Tibial nerve (tissue), 4 donors: ENCODE results near the gene EFHC2. TPM values are rescaled to one million over a fixed set of nuclear protein-coding genes. Genes with fewer than 3 reads are reported as not detected.

Source experiments
- DNase-seq, 2 donors: peaks; one replicate each; pipeline ENCODE4 v3.0.0-alpha.2; 2019; ENCODE audit warnings: low spot score in 2 of 2
- H3K27ac ChIP-seq, 4 donors: fragments of 200-600 bp; sonication (generic) in 3 of 4; one replicate each; pipeline ENCODE4 v1.5.1; 2017 to 2019; ENCODE audit warnings: mild to moderate bottlenecking in 1 of 4
- H3K27me3 ChIP-seq, 2 donors: fragments of 200-600 bp; sonication (generic) in 1 of 2; one replicate each; pipeline versions ENCODE4 v1.5.1 to v1.6.0; 2017 to 2019
- H3K36me3 ChIP-seq, 3 donors: fragments of 200-600 bp; sonication (generic); one replicate each; pipeline ENCODE4 v1.5.1; 2018 to 2019
- H3K4me1 ChIP-seq, 4 donors: fragments of 200-600 bp; sonication (generic) in 3 of 4; one replicate each; pipeline ENCODE4 v1.5.1; 2017 to 2019
- H3K4me3 ChIP-seq, 4 donors: fragments of 200-600 bp; sonication (generic) in 3 of 4; one replicate each; pipeline ENCODE4 v1.5.1; 2017 to 2019; ENCODE audit warnings: mild to moderate bottlenecking in 1 of 4, moderate library complexity in 1 of 4
- H3K9me3 ChIP-seq, 4 donors: fragments of 200-600 bp; sonication (generic) in 3 of 4; one replicate each; pipeline ENCODE4 v1.5.1; 2017 to 2019
- EP300 ChIP-seq, 2 donors: sonication (generic); formaldehyde crosslinking; IDR thresholded peaks; one replicate each; pipeline ENCODE4 v1.6.1; 2017; ENCODE audit warnings: antibody characterized with exemption in 2 of 2, mild to moderate bottlenecking in 1 of 2
- POLR2A ChIP-seq, 2 donors: fragments of 450-650 bp; IDR thresholded peaks; one replicate each; pipeline ENCODE4 v1.6.1; 2017; ENCODE audit warnings: antibody characterized with exemption in 2 of 2, mild to moderate bottlenecking in 2 of 2, moderate library complexity in 2 of 2
- WGBS, 2 donors: methylation state at CpG; one replicate each; pipeline ENCODE4 v1.1.5; 2018; 5-methylcytosine and 5-hydroxymethylcytosine counted together
- total RNA-seq, 4 donors: library from RNA; depleted of rRNA; stranded (reverse); fragments of >200 nt; gene quantifications; one replicate each; pipeline ENCODE4 v1.1.0, GENCODE V29; 2016
- TF ChIP-seq, protein P1 (sequence below), 5 experiments: fragments of 200-600 bp in 3 of 5; fragments of 450-650 bp in 2 of 5; sonication (generic) in 3 of 5; IDR thresholded peaks; one replicate each; pipeline ENCODE4 v1.5.1; 2016 to 2019; ENCODE audit warnings: antibody characterized with exemption in 5 of 5, mild to moderate bottlenecking in 3 of 5, moderate library complexity in 2 of 5

EFHC2 gene
- total RNA-seq, 4 donors from 2014 or later = 2.5 to 5.2 (median 4.0) TPM

DNA sequence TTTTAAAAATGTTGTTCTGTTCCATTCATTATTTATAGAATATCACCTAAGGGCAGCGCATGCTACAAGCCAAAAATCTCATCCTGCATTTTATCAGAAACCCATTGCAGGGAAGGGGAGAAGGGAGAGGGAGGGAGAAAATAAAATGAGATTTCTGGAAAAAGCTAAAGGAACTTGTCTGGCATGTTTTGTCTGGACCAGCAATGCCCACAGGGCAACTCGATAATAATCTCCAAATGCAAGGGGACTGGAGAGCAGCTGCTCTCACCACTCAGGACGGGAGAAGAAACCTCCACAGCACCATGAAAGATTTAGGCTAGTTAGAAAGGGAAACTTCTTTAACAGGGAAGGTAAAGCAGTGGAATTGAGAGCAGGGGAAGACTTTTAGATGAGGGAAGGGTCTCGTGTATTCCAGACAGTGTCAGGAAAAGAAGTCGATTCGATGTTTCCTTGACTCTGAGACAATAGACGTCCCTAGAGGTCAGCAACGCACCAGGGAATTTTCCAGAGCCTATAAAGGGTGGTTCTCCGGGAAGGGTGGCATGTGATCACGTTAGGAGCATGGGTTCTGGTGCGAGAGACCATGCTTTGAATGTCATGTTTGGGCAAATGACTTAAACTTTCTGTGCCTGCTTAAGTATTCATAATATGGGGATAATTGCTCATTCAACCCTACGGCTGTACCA is 238.1 kb downstream of the EFHC2 start:
- no peaks in the 10 kb centered on the region for H3K36me3 ChIP-seq
- WGBS, 2 donors = 65 to 66% methylated on average over 12 of the region's 12 CpGs

DNA sequence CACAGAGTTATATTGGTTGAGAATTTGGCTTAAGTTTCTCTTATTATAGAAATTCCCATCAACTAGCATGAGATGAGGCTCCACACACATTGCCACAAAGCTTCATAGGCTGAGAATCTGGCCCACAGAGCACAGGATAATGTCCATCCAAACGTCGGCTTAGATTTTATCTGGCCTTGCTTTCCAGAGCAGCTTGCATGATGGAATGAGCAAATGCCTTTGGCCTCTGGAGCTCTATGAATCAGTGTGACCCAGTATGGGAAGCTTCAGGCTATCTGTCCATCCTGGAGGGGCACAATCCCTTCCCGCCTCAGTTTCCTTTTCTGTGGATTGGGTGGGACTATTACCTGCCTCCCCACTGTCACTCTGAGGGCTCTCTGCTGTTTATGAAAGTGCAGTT is 238.8 kb downstream of the EFHC2 start:
- Histone ChIP-seq H3K27ac (no peak overlapping the region), H3K27me3 (peaks cover 0 to 7% of the 10 kb centered on the region in 2 donors), H3K4me3 (no peak overlapping the region), H3K4me1 (no peaks in the 10 kb centered on the region), H3K36me3 (no peaks in the 10 kb centered on the region), H3K9me3 (no peaks in the 10 kb centered on the region)
- no peak for TF ChIP-seq POLR2A (IDR thresholded peaks at IDR 0.05)
- no peak for TF ChIP-seq EP300 (IDR thresholded peaks at IDR 0.05)
- TF ChIP-seq, protein P1, sequence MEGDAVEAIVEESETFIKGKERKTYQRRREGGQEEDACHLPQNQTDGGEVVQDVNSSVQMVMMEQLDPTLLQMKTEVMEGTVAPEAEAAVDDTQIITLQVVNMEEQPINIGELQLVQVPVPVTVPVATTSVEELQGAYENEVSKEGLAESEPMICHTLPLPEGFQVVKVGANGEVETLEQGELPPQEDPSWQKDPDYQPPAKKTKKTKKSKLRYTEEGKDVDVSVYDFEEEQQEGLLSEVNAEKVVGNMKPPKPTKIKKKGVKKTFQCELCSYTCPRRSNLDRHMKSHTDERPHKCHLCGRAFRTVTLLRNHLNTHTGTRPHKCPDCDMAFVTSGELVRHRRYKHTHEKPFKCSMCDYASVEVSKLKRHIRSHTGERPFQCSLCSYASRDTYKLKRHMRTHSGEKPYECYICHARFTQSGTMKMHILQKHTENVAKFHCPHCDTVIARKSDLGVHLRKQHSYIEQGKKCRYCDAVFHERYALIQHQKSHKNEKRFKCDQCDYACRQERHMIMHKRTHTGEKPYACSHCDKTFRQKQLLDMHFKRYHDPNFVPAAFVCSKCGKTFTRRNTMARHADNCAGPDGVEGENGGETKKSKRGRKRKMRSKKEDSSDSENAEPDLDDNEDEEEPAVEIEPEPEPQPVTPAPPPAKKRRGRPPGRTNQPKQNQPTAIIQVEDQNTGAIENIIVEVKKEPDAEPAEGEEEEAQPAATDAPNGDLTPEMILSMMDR (IDR thresholded peaks at IDR 0.05) = no peak
- WGBS, 2 donors = 71 to 83% methylated on average over 3 of the region's 3 CpGs
- no peak for DNase-seq

More for the DNA sequence above, 238.1 kb downstream of the EFHC2 start:
- Histone ChIP-seq H3K4me1 (no peaks in the 10 kb centered on the region), H3K27me3 (peaks cover 0 to 7% of the 10 kb centered on the region in 2 donors), H3K27ac (no peak overlapping the region), H3K9me3 (no peaks in the 10 kb centered on the region), H3K4me3 (no peak overlapping the region)
- DNase-seq = no peak
- TF ChIP-seq EP300 (IDR thresholded peaks at IDR 0.05) = no peak
- no peak for TF ChIP-seq POLR2A (IDR thresholded peaks at IDR 0.05)

DNA sequence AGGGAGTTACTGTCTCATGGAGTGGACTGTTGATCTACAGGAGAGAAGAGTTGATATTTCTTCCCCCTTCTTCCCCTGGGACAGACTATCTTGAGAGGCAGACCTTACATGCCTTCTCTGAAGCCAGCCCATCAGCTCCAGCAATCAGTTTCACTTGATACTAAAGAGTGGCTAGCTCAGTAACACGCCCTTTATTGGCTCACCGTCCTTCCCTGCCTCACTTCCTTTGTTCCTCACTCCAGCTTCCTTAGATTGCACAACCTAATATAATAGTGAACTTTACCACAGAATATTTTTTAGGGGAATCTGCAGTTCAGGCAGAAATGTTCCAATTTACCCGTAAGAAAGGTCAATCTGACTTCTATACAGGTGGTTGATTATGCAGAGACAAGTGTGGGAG is 242.2 kb downstream of the EFHC2 start:
- Histone ChIP-seq H3K4me3 (no peak overlapping the region), H3K36me3 (no peaks in the 10 kb centered on the region), H3K4me1 (no peaks in the 10 kb centered on the region), H3K27me3 (peaks cover 0 to 7% of the 10 kb centered on the region in 2 donors), H3K9me3 (no peaks in the 10 kb centered on the region), H3K27ac (no peak overlapping the region)
- no peak for DNase-seq
- TF ChIP-seq, protein P1 (IDR thresholded peaks at IDR 0.05) = no peak
- TF ChIP-seq EP300 (IDR thresholded peaks at IDR 0.05) (no peak), POLR2A (IDR thresholded peaks at IDR 0.05) (no peak)
- WGBS, 2 donors = 77% methylated on average over 3 of the region's 3 CpGs

DNA sequence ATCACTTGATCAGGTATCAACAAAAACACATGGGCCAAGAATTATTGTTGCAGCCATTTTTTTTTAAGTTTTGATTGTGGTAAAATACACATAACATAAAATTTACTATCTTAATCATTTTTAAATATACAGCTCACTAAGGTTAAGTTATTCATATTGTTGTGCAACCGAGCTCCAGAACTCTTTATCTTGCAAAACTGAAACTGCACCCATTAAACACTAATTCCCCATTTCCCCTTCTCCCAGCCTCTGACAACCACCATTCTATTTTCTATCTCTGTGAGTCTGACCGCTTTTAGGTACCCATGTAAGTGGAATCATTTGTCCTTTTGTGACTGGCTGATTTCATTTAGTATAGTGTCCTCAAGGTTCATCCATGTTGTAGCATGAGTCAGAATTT is 244.1 kb downstream of the EFHC2 start:
- no peak overlapping the region for H3K27ac ChIP-seq
- no peaks in the 10 kb centered on the region for H3K4me1 ChIP-seq
- DNase-seq = no peak
- TF ChIP-seq EP300 (IDR thresholded peaks at IDR 0.05) (no peak), POLR2A (IDR thresholded peaks at IDR 0.05) (no peak)
- TF ChIP-seq, protein P1 (IDR thresholded peaks at IDR 0.05) = no peak
- no peak overlapping the region for H3K4me3 ChIP-seq
- peaks cover 0 to 7% of the 10 kb centered on the region in 2 donors for H3K27me3 ChIP-seq
- H3K36me3 ChIP-seq = no peaks in the 10 kb centered on the region
- H3K9me3 ChIP-seq = no peaks in the 10 kb centered on the region
- 78 to 80% methylated on average over 2 of the region's 2 CpGs for WGBS, 2 donors

Other genes starting within 250 kb of the EFHC2 start
- 10 to 100 TPM in 1 of 4 donors, 1 to 10 TPM in 3; 5.5 to 15.7 (median 8.6) TPM for gene FUNDC1, start 199.2 kb upstream of the EFHC2 start, total RNA-seq